AG04450 (cell line): ENCODE data around the gene TAB2. TPM values are rescaled to one million over a fixed set of nuclear protein-coding genes. Genes with fewer than 3 reads are reported as not detected.

ENCODE experiments used
- CTCF ChIA-PET: fragments of 300-600, 350-600 bp; formaldehyde crosslinking; extraction: SDS; loops from one replicate; lab custom pipeline; 2022; ENCODE audit warnings: antibody characterized with exemption, inconsistent platforms; lab: Charles Lee
- POLR2A ChIA-PET: fragments of 350-600 bp; formaldehyde crosslinking; extraction: SDS; loops from one replicate; lab custom pipeline; 2021; ENCODE audit warnings: antibody characterized with exemption, inconsistent platforms; lab: Yijun Ruan, JAX
- DNase-seq: peaks from one replicate; pipeline ENCODE4 v3.0.0-alpha.2; 2011; ENCODE audit warnings: low read depth, low spot score
- H3K27ac ChIP-seq: one replicate; pipeline ENCODE4 v1.5.1; 2012; ENCODE audit warnings: low read depth, low read length, control low read depth
- H3K27me3 ChIP-seq: one replicate; pipeline ENCODE4 v1.6.0; 2012; ENCODE audit warnings: low read length; ENCODE audit not compliant: control insufficient read depth, insufficient read depth
- H3K4me3 ChIP-seq: 2 replicates; pipeline ENCODE4 v1.5.1; 2011; ENCODE audit warnings: mild to moderate bottlenecking, low read depth, low read length, control low read depth
- H3K9me3 ChIP-seq: 2 replicates; pipeline ENCODE4 v1.5.1; 2012; ENCODE audit warnings: low read length; ENCODE audit not compliant: control insufficient read depth, insufficient read depth
- CTCF ChIP-seq: IDR thresholded peaks from 2 replicates; pipeline ENCODE4 v1.5.1; 2011; ENCODE audit warnings: low read depth, low read length, control low read depth, inconsistent platforms
- polyA plus RNA-seq: library from polyadenylated mRNA; depleted of rRNA; stranded (reverse); fragments of >200 nt; gene quantifications from 2 replicates; pipeline ENCODE4 v1.2.3, GENCODE V29; 2011

TAB2 gene
- polyA plus RNA-seq, 1 experiment, result 61.1 TPM

GRCh38 chr6:149314325-149314905 is 3.1 kb upstream of the TAB2 start:
- Histone ChIP-seq H3K27me3 (peaks cover 3% of the 10 kb centered on the region), H3K4me3 (no peak overlapping the region), H3K9me3 (no peaks in the 10 kb centered on the region), H3K27ac (no peak overlapping the region)
- CTCF ChIA-PET, result no interaction called here
- no peak for DNase-seq
- POLR2A ChIA-PET, result no interaction called here
- no peak for TF ChIP-seq CTCF

- CTCF ChIA-PET, result no interaction called here
- POLR2A ChIA-PET, result no interaction called here
- no peaks in the 10 kb centered on the region for H3K27me3 ChIP-seq
- H3K27ac ChIP-seq, result peak overlapping the region; percentile 43
- H3K9me3 ChIP-seq, result no peaks in the 10 kb centered on the region
- no peak for TF ChIP-seq CTCF
- no peak for DNase-seq
- peak overlapping the region; percentile 79 for H3K4me3 ChIP-seq
Observed at GRCh38 chr6:149316108-149316727, 1.3 kb upstream of the TAB2 start.

- Histone ChIP-seq H3K27ac (peak overlapping the region; percentile 79), H3K4me3 (peak overlapping the region; percentile 80), H3K9me3 (no peaks in the 10 kb centered on the region), H3K27me3 (no peaks in the 10 kb centered on the region)
- TF ChIP-seq CTCF, result no peak
- ChIA-PET POLR2A (interaction anchor here (0.6 to 1.1 kb wide), 7 partner anchors 15 to 290 kb away, joined by 3 to 4 read pairs (median 3); no protein-coding TSS in a partner anchor), CTCF (interaction anchor here (1.6 kb wide), 1 partner anchor 81 kb away, joined by 4 read pairs; no protein-coding TSS in a partner anchor)
- DNase-seq, result peak; percentile 80
Observed at GRCh38 chr6:149316740-149317643, 520 bp upstream of the TAB2 start.

GRCh38 chr6:149318581-149319286 is 1.2 kb downstream of the TAB2 start:
- ChIA-PET CTCF (interaction anchor here (1.6 kb wide), 1 partner anchor 80 kb away, joined by 4 read pairs; no protein-coding TSS in a partner anchor), POLR2A (no interaction called here)
- Histone ChIP-seq H3K9me3 (no peaks in the 10 kb centered on the region), H3K27me3 (no peaks in the 10 kb centered on the region), H3K27ac (peak overlapping the region; percentile 33), H3K4me3 (peak overlapping the region; percentile 80)
- no peak for TF ChIP-seq CTCF
- DNase-seq, result no peak
